A549 (cell line): Measurements from ENCODE around the gene ELP2. TPM values are rescaled to one million over a fixed set of nuclear protein-coding genes. Genes with fewer than 3 reads are reported as not detected.

Experiments
- ATAC-seq, 2 experiments: fragments of 200-7000 bp in 1 of 2; fragments of >200 bp in 1 of 2; cut with Nextera tagmentation in 1 of 2; cut with Tn5 transposase in 1 of 2; 3 replicates each; pipeline versions ENCODE4 v1.8.0 to v1.9.1; 2018 to 2020; ENCODE audit warnings: mild to moderate bottlenecking in 1 of 2, moderate library complexity in 1 of 2
- CTCF ChIA-PET: fragments of 300-600 bp; sonication (Branson Sonifier 250); formaldehyde crosslinking; extraction: SDS; loops from one replicate; lab custom pipeline; 2021; ENCODE audit warnings: antibody characterized with exemption, inconsistent platforms; lab: Yijun Ruan, JAX
- POLR2A ChIA-PET: fragments of 350-600 bp; formaldehyde crosslinking; extraction: SDS; loops from one replicate; lab custom pipeline; 2021; ENCODE audit warnings: antibody characterized with exemption, inconsistent platforms; lab: Yijun Ruan, JAX
- DNase-seq, 2 experiments: peaks; one replicate each; pipeline versions ENCODE4 v3.0.0 to v3.0.0-alpha.2; 2011 to 2016; ENCODE audit warnings: low read depth in 1 of 2, low spot score in 1 of 2
- FAIRE-seq: peaks from 2 replicates; lab custom pipeline; 2011; peaks lifted over from hg19 to GRCh38; lab: Jason Lieb, UNC
- H3K27ac ChIP-seq, 2 experiments: fragments of >200 bp; sonication (Bioruptor Twin); formaldehyde crosslinking; 3 replicates each; pipeline ENCODE4 v1.5.1; 2016 to 2017
- H3K4me1 ChIP-seq: fragments of >200 bp; sonication (Bioruptor Twin); formaldehyde crosslinking; 3 replicates; pipeline ENCODE4 v1.6.1; 2016
- H3K4me2 ChIP-seq: fragments of >200 bp; sonication (Bioruptor Twin); formaldehyde crosslinking; 3 replicates; pipeline ENCODE4 v1.6.1; 2016
- H3K4me3 ChIP-seq: fragments of >200 bp; sonication (Bioruptor Twin); formaldehyde crosslinking; 3 replicates; pipeline ENCODE4 v1.5.1; 2016
- H3K9me3 ChIP-seq: fragments of >200 bp; sonication (Bioruptor Twin); formaldehyde crosslinking; 3 replicates; pipeline ENCODE4 v1.6.1; 2016
- CHD2 ChIP-seq: fragments of 150-350 bp; IDR thresholded peaks from 2 replicates; pipeline ENCODE4 v1.6.1; 2014; ENCODE audit warnings: low read length; ENCODE audit not compliant: partially characterized antibody
- EHMT2 ChIP-seq: fragments of 200-600 bp; sonication (generic); IDR thresholded peaks from 2 replicates; pipeline ENCODE4 v1.6.1; 2016; ENCODE audit warnings: antibody characterized with exemption, low read depth, mild to moderate bottlenecking, moderate library complexity
- FOSL2 ChIP-seq, 2 experiments: fragments of 450-650 bp in 1 of 2; fragments of >200 bp in 1 of 2; sonication (Bioruptor Twin) in 1 of 2; formaldehyde crosslinking; IDR thresholded peaks; 2 replicates each; pipeline versions ENCODE4 v1.5.0 to v1.6.1; 2016 to 2020; ENCODE audit warnings: mild to moderate bottlenecking in 1 of 2, moderate library complexity in 1 of 2
- FOXS1 ChIP-seq: fragments of 250-450 bp; sonication (Bioruptor Pico); IDR thresholded peaks from 2 replicates; pipeline ENCODE4 v1.5.0; 2020; ENCODE audit warnings: mild to moderate bottlenecking, moderate library complexity
- HDAC2 ChIP-seq: fragments of 200-600 bp; sonication (generic); IDR thresholded peaks from 2 replicates; pipeline ENCODE4 v1.6.1; 2016
- HOXB13 ChIP-seq: fragments of 250-450 bp; sonication (Bioruptor Pico); IDR thresholded peaks from 2 replicates; pipeline ENCODE4 v1.5.0; 2020; ENCODE audit warnings: low read depth, mild to moderate bottlenecking, moderate library complexity
- MAFK ChIP-seq: fragments of 450-650 bp; IDR thresholded peaks from 2 replicates; pipeline ENCODE4 v1.6.1; 2014; ENCODE audit not compliant: partially characterized antibody
- MAX ChIP-seq: IDR thresholded peaks from 2 replicates; pipeline ENCODE4 v1.6.1; 2012
- NR3C1 ChIP-seq: fragments of >200 bp; sonication (Bioruptor Twin); formaldehyde crosslinking; IDR thresholded peaks from 3 replicates; pipeline ENCODE4 v1.6.1; 2017
- POLR2AphosphoS2 ChIP-seq: conservative IDR thresholded peaks from 2 replicates; pipeline ENCODE4 v1.6.1; 2012; ENCODE audit warnings: low read length, improper control_type of control experiment, inconsistent platforms
- RARB ChIP-seq: fragments of 250-450 bp; sonication (Bioruptor Pico); IDR thresholded peaks from 2 replicates; pipeline ENCODE4 v1.8.0; 2021; ENCODE audit warnings: mild to moderate bottlenecking, moderate library complexity
- RNF2 ChIP-seq: fragments of 200-600 bp; sonication (generic); IDR thresholded peaks from 2 replicates; pipeline ENCODE4 v1.6.1; 2016; ENCODE audit warnings: low read depth, mild to moderate bottlenecking, antibody characterized with exemption, moderate library complexity, borderline replicate concordance
- ZC3H11A ChIP-seq: fragments of 450-650 bp; IDR thresholded peaks from 2 replicates; pipeline ENCODE4 v1.6.1; 2014; ENCODE audit warnings: antibody characterized with exemption, mild to moderate bottlenecking
- ZFP36 ChIP-seq: fragments of 450-650 bp; IDR thresholded peaks from 2 replicates; pipeline ENCODE4 v1.6.1; 2014; ENCODE audit warnings: borderline replicate concordance; ENCODE audit not compliant: partially characterized antibody
- ZSCAN20 ChIP-seq: fragments of 250-450 bp; sonication (Bioruptor Pico); IDR thresholded peaks from 2 replicates; pipeline ENCODE4 v1.8.0; 2022; ENCODE audit warnings: mild to moderate bottlenecking, moderate library complexity
- WGBS: methylation state at CpG from one replicate; pipeline ENCODE4 v1.1.6; 2017; ENCODE audit errors: missing lambda C conversion rate; 5-methylcytosine and 5-hydroxymethylcytosine counted together
- polyA plus RNA-seq, 4 experiments: library from polyadenylated mRNA; depleted of rRNA in 3 of 4; stranded (reverse); fragments of >200 nt; fragmentation: RNase III in 1 of 4; extraction: RNeasy Plus Mini Kit Qiagen cat#74134 plus additional on column Dnase treatment in 1 of 4; gene quantifications; 2 replicates in 3 of 4; 3 replicates in 1 of 4; pipeline ENCODE4 v1.2.3, GENCODE V29; 2011 to 2017
- TF ChIP-seq, protein P1 (sequence below): fragments of >200 bp; sonication (Bioruptor Twin); formaldehyde crosslinking; IDR thresholded peaks from 2 replicates; pipeline ENCODE4 v1.6.1; 2016
- TF ChIP-seq, protein P2 (sequence below): fragments of 200-600 bp; sonication (generic); IDR thresholded peaks from 2 replicates; pipeline ENCODE4 v1.6.1; 2016; ENCODE audit warnings: antibody characterized with exemption, mild to moderate bottlenecking, moderate library complexity
- TF ChIP-seq, protein P3 (sequence below): IDR thresholded peaks from 2 replicates; pipeline ENCODE4 v1.6.1; 2012

Gene ELP2
- polyA plus RNA-seq, 2 of the 4 experiments (the other 2 are of a cell fraction) = 28.8 to 73.4 TPM

- Histone ChIP-seq H3K4me2 (no peak overlapping the region), H3K4me1 (no peaks in the 10 kb centered on the region), H3K4me3 (no peak overlapping the region), H3K9me3 (no peaks in the 10 kb centered on the region), H3K27ac (no peak overlapping the region)
- DNase-seq = no peak
- ChIA-PET CTCF (no interaction called here), POLR2A (interaction anchor here (0.6 kb wide), 1 partner anchor 30 kb away, joined by 3 read pairs; the partner anchor contains the start of gene SLC39A6)
- no peak for ATAC-seq
- FAIRE-seq = no peak
- 86% methylated on average over 5 of the region's 5 CpGs for WGBS
- TF ChIP-seq FOXS1 (CRISPR knock-in tag) (no peak), ZC3H11A (no peak), RARB (CRISPR knock-in tag) (no peak)
- TF ChIP-seq, protein P1, sequence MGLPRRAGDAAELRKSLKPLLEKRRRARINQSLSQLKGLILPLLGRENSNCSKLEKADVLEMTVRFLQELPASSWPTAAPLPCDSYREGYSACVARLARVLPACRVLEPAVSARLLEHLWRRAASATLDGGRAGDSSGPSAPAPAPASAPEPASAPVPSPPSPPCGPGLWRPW = no peak
- TF ChIP-seq, all 56 proteins: peak for 0
These were observed 28.7 kb downstream of the ELP2 start for GRCh38 chr18:36158266-36158867.

- Histone ChIP-seq H3K27ac (no peak overlapping the region), H3K4me1 (no peaks in the 10 kb centered on the region), H3K4me2 (no peak overlapping the region), H3K4me3 (no peak overlapping the region), H3K9me3 (no peaks in the 10 kb centered on the region)
- ATAC-seq = no peak
- DNase-seq = no peak
- TF ChIP-seq RNF2 (no peak), MAX (no peak), HDAC2 (no peak), POLR2AphosphoS2 (no peak), ZFP36 (no peak), MAFK (no peak), HOXB13 (CRISPR knock-in tag) (no peak), FOSL2 (IDR thresholded peaks at IDR 0.05) (no peak), FOSL2 (CRISPR knock-in tag; IDR thresholded peaks at IDR 0.05) (no peak), NR3C1 (no peak), ZSCAN20 (CRISPR knock-in tag) (no peak), EHMT2 (no peak), CHD2 (no peak)
- TF ChIP-seq, protein P2, sequence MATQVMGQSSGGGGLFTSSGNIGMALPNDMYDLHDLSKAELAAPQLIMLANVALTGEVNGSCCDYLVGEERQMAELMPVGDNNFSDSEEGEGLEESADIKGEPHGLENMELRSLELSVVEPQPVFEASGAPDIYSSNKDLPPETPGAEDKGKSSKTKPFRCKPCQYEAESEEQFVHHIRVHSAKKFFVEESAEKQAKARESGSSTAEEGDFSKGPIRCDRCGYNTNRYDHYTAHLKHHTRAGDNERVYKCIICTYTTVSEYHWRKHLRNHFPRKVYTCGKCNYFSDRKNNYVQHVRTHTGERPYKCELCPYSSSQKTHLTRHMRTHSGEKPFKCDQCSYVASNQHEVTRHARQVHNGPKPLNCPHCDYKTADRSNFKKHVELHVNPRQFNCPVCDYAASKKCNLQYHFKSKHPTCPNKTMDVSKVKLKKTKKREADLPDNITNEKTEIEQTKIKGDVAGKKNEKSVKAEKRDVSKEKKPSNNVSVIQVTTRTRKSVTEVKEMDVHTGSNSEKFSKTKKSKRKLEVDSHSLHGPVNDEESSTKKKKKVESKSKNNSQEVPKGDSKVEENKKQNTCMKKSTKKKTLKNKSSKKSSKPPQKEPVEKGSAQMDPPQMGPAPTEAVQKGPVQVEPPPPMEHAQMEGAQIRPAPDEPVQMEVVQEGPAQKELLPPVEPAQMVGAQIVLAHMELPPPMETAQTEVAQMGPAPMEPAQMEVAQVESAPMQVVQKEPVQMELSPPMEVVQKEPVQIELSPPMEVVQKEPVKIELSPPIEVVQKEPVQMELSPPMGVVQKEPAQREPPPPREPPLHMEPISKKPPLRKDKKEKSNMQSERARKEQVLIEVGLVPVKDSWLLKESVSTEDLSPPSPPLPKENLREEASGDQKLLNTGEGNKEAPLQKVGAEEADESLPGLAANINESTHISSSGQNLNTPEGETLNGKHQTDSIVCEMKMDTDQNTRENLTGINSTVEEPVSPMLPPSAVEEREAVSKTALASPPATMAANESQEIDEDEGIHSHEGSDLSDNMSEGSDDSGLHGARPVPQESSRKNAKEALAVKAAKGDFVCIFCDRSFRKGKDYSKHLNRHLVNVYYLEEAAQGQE = no peak
- TF ChIP-seq, protein P1 = no peak
- TF ChIP-seq, protein P3, sequence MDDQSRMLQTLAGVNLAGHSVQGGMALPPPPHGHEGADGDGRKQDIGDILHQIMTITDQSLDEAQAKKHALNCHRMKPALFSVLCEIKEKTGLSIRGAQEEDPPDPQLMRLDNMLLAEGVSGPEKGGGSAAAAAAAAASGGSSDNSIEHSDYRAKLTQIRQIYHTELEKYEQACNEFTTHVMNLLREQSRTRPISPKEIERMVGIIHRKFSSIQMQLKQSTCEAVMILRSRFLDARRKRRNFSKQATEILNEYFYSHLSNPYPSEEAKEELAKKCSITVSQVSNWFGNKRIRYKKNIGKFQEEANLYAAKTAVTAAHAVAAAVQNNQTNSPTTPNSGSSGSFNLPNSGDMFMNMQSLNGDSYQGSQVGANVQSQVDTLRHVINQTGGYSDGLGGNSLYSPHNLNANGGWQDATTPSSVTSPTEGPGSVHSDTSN = no peak
- no peak for FAIRE-seq
- CTCF ChIA-PET = no interaction called here
- 95% methylated on average over 4 of the region's 4 CpGs for WGBS
- POLR2A ChIA-PET = interaction anchor here (0.7 kb wide), 1 partner anchor 15 kb away, joined by 3 read pairs; no protein-coding TSS in a partner anchor
These were observed 31.3 kb downstream of the ELP2 start for GRCh38 chr18:36160959-36161371.
